ENCODE data around the gene FAM237B.

The FAM237B gene

DNA sequence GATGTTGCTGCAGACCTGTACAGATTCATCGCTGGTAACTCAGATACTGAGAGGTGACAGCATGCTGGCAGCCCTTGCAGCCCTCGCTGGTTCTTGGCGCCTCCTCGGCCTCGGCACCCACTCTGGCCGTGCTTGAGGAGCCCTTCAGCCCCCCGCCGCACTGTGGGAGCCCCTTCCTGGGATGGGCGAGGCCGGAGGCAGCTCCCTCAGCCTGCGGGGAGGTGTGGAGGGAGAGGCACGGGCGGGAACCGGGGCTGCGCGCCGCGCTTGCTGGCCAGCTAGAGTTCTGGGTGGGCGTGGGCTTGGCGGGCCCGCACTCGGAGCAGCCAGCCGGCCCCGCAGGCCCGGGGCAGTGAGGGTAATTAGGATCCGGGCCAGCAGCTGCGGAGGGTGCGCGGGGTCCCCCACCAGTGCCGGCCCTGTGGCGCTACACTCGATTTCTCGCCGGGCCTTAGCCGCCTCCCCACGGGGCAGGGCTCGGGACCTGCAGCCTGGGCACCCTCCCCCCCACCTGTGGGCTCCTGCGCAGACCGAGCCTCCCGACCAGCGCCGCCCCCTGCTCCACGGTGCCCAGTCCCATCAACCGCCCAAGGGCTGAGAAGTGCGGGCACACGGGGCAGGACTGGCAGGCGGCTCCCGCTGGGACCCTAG lies 13.2 kb upstream of the FAM237B start:
- H3K27ac ChIP-seq (ENCODE audit: low read length) = no peak overlapping the region
- H3K4me1 ChIP-seq (ENCODE audit: control insufficient read depth in 1 of 2, insufficient read depth in 2 of 2, low read length in 2 of 2) = no peaks in the 10 kb centered on the region
- H3K27me3 ChIP-seq (ENCODE audit: low read depth, low read length) = no peaks in the 10 kb centered on the region
- H3K36me3 ChIP-seq (ENCODE audit: control insufficient read depth in 1 of 2, insufficient read depth in 2 of 2, low read length in 2 of 2) = no peaks in the 10 kb centered on the region
- no peaks in the 10 kb centered on the region for H3K9me3 ChIP-seq (ENCODE audit: control insufficient read depth in 1 of 2, low read length in 2 of 2)
- no peak overlapping the region for H3K4me3 ChIP-seq (ENCODE audit: low read depth in 1 of 2, low read length in 2 of 2)

DNA sequence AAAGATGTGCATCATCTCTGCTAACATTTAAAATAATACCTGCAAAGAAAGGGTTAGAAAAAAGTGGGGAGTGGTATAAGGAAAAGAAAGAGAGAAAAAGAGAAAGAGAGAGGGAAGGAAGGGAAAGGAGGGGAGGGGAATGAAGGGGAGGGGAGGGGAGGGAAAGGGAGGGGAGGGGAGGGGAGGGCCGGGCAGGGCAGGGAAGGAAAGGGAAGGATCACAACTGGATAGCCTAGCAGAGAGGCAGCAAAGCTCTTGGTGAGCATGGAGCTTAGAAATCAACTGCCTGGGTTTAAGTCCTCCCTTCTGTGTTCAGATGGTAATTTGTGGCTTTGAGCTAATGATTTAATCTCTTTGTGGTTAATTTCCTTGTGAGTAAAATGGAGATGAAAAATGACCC lies 5.4 kb upstream of the FAM237B start:
- H3K27me3 ChIP-seq (ENCODE audit: low read depth, low read length) = peaks cover 9% of the 10 kb centered on the region
- H3K4me3 ChIP-seq (ENCODE audit: low read depth in 1 of 2, low read length in 2 of 2) = no peak overlapping the region
- H3K36me3 ChIP-seq (ENCODE audit: control insufficient read depth in 1 of 2, insufficient read depth in 2 of 2, low read length in 2 of 2) = no peaks in the 10 kb centered on the region
- H3K9me3 ChIP-seq (ENCODE audit: control insufficient read depth in 1 of 2, low read length in 2 of 2) = no peaks in the 10 kb centered on the region
- H3K4me1 ChIP-seq (ENCODE audit: control insufficient read depth in 1 of 2, insufficient read depth in 2 of 2, low read length in 2 of 2) = no peaks in the 10 kb centered on the region
- H3K27ac ChIP-seq (ENCODE audit: low read length) = no peak overlapping the region

DNA sequence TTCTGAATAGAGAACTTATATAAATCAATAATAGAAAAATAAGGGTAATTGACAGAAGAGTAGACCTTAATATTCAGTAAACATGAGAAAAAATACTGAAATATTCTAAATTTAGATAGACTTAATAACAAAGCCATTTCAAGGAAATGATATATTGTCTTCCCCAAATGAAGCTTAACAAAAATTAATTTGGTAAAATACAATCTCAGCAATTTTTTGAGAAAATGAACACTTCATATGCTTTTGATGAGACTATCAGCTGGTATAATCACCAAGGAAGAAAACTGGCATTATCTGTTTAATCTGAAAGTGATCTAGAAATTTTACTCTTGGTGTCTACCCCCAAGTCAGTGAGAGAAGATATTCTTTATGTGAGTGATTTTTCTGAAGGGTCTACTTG lies 1.7 kb upstream of the FAM237B start:
- Histone ChIP-seq H3K4me1 (ENCODE audit: control insufficient read depth in 1 of 2, insufficient read depth in 2 of 2, low read length in 2 of 2) (peaks cover 0 to 9% of the 10 kb centered on the region in 2 donors), H3K27ac (ENCODE audit: low read length) (no peak overlapping the region), H3K9me3 (ENCODE audit: control insufficient read depth in 1 of 2, low read length in 2 of 2) (no peaks in the 10 kb centered on the region), H3K27me3 (ENCODE audit: low read depth, low read length) (peaks cover 13% of the 10 kb centered on the region), H3K36me3 (ENCODE audit: control insufficient read depth in 1 of 2, insufficient read depth in 2 of 2, low read length in 2 of 2) (no peaks in the 10 kb centered on the region), H3K4me3 (ENCODE audit: low read depth in 1 of 2, low read length in 2 of 2) (no peak overlapping the region)

DNA sequence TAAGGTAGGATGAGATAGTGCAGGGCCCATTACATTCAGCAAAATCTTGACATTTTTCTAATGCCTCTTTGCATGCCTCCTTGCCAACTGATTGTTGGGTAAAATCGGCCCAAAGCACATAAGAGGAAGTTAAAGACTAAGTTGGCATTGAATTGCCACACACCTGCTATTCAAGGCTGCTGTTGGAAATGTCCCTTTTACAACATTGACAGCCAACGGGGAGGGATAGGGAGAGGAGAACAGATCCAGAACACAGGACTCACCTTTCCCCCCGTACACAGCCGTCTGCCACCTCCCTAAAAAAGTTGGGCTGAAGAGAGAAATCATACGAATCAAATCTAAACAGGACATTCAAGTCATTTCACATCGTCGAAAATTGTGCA lies 695 bp downstream of the FAM237B start:
- H3K27me3 ChIP-seq (ENCODE audit: low read depth, low read length) = peaks cover 13% of the 10 kb centered on the region
- peak overlapping the region in 1 of 2 donors; percentile 34 for H3K4me3 ChIP-seq (ENCODE audit: low read depth in 1 of 2, low read length in 2 of 2)
- H3K27ac ChIP-seq (ENCODE audit: low read length) = no peak overlapping the region
- no peaks in the 10 kb centered on the region for H3K36me3 ChIP-seq (ENCODE audit: control insufficient read depth in 1 of 2, insufficient read depth in 2 of 2, low read length in 2 of 2)
- H3K4me1 ChIP-seq (ENCODE audit: control insufficient read depth in 1 of 2, insufficient read depth in 2 of 2, low read length in 2 of 2) = peaks cover 0 to 9% of the 10 kb centered on the region in 2 donors
- no peaks in the 10 kb centered on the region for H3K9me3 ChIP-seq (ENCODE audit: control insufficient read depth in 1 of 2, low read length in 2 of 2)

DNA sequence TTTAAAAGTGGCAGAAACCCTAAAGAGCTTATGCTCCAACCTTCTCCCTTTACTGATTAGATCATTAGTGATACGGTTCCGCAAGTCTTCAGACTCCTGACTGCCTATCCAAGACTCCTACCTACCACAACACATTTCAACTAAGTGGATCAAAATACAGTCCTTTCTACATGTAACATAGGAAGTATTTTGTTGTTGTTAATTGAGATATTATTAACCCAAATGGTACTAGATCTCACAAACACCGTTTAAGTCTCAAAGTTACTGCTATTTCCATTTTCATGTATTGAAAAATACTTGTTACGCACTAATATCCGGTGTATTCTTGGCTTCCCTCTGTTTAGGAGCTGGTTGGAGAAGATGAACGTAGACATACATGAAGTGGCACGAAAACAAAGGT lies 1.1 kb downstream of the FAM237B start:
- no peaks in the 10 kb centered on the region for H3K36me3 ChIP-seq (ENCODE audit: control insufficient read depth in 1 of 2, insufficient read depth in 2 of 2, low read length in 2 of 2)
- H3K4me1 ChIP-seq (ENCODE audit: control insufficient read depth in 1 of 2, insufficient read depth in 2 of 2, low read length in 2 of 2) = peaks cover 0 to 9% of the 10 kb centered on the region in 2 donors
- H3K9me3 ChIP-seq (ENCODE audit: control insufficient read depth in 1 of 2, low read length in 2 of 2) = no peaks in the 10 kb centered on the region
- peaks cover 13% of the 10 kb centered on the region for H3K27me3 ChIP-seq (ENCODE audit: low read depth, low read length)
- no peak overlapping the region for H3K27ac ChIP-seq (ENCODE audit: low read length)
- no peak overlapping the region for H3K4me3 ChIP-seq (ENCODE audit: low read depth in 1 of 2, low read length in 2 of 2)

DNA sequence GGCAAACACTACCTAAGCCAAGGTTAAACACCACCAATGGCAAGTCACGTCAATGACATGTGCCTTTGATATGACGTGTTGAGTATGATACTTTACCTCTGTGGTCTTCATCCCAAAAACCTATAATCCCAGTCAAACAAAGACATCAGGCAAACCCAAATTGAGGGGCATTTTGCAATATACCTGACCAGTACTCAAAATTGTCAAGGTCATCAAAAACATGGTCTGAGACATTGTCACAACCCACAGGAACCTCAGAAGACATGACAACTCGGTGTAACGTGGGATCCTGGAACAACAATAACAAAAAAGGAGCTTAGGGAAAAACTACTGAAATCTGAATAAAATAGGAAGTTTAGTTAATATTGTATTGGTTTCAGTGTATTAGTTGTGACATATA lies 7.2 kb downstream of the FAM237B start:
- Histone ChIP-seq H3K4me1 (ENCODE audit: control insufficient read depth in 1 of 2, insufficient read depth in 2 of 2, low read length in 2 of 2) (no peaks in the 10 kb centered on the region), H3K27me3 (ENCODE audit: low read depth, low read length) (no peaks in the 10 kb centered on the region), H3K27ac (ENCODE audit: low read length) (no peak overlapping the region), H3K9me3 (ENCODE audit: control insufficient read depth in 1 of 2, low read length in 2 of 2) (no peaks in the 10 kb centered on the region), H3K36me3 (ENCODE audit: control insufficient read depth in 1 of 2, insufficient read depth in 2 of 2, low read length in 2 of 2) (no peaks in the 10 kb centered on the region), H3K4me3 (ENCODE audit: low read depth in 1 of 2, low read length in 2 of 2) (no peak overlapping the region)

DNA sequence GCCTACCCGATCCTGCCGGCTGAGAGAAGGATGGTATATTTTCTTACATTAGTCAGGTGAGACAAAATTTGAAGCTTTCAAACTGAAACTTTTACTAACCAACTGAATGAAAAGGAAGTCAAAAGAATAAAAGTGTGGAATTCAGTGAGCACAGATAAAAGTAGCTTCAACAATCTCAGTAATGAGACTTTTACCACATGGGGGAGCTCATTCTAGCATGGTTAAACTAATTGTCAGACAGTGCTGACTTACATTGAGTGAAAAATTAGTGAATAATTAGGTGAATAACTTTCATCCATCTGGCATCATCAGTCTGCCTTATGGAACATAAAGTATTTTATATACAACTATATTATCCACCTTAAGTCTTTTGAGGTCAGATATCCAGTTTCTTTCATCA lies 8.4 kb downstream of the FAM237B start:
- no peaks in the 10 kb centered on the region for H3K4me1 ChIP-seq (ENCODE audit: control insufficient read depth in 1 of 2, insufficient read depth in 2 of 2, low read length in 2 of 2)
- no peaks in the 10 kb centered on the region for H3K27me3 ChIP-seq (ENCODE audit: low read depth, low read length)
- H3K9me3 ChIP-seq (ENCODE audit: control insufficient read depth in 1 of 2, low read length in 2 of 2) = no peaks in the 10 kb centered on the region
- no peaks in the 10 kb centered on the region for H3K36me3 ChIP-seq (ENCODE audit: control insufficient read depth in 1 of 2, insufficient read depth in 2 of 2, low read length in 2 of 2)
- no peak overlapping the region for H3K27ac ChIP-seq (ENCODE audit: low read length)
- H3K4me3 ChIP-seq (ENCODE audit: low read depth in 1 of 2, low read length in 2 of 2) = no peak overlapping the region

DNA sequence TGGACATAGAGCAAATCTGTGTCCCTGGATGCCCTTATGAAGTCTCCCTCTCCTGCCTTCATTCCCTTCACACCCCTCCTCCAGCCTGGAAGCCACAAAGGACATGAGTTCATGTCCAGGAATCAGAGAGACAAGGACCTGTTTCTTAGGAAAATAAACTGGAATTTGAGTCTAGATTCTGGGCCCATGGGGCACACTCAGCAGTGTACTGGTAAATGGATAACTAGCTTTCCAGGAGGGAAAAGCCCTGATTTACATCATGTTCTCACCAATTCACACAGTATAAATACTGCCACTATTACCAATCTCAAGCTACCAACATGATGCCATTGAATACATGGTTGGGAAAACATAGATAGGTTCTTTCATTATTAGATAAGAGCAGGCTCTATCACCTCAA lies 9.9 kb downstream of the FAM237B start:
- no peak overlapping the region for H3K4me3 ChIP-seq (ENCODE audit: low read depth in 1 of 2, low read length in 2 of 2)
- H3K4me1 ChIP-seq (ENCODE audit: control insufficient read depth in 1 of 2, insufficient read depth in 2 of 2, low read length in 2 of 2) = no peaks in the 10 kb centered on the region
- no peaks in the 10 kb centered on the region for H3K27me3 ChIP-seq (ENCODE audit: low read depth, low read length)
- no peaks in the 10 kb centered on the region for H3K36me3 ChIP-seq (ENCODE audit: control insufficient read depth in 1 of 2, insufficient read depth in 2 of 2, low read length in 2 of 2)
- no peak overlapping the region for H3K27ac ChIP-seq (ENCODE audit: low read length)
- H3K9me3 ChIP-seq (ENCODE audit: control insufficient read depth in 1 of 2, low read length in 2 of 2) = no peaks in the 10 kb centered on the region

DNA sequence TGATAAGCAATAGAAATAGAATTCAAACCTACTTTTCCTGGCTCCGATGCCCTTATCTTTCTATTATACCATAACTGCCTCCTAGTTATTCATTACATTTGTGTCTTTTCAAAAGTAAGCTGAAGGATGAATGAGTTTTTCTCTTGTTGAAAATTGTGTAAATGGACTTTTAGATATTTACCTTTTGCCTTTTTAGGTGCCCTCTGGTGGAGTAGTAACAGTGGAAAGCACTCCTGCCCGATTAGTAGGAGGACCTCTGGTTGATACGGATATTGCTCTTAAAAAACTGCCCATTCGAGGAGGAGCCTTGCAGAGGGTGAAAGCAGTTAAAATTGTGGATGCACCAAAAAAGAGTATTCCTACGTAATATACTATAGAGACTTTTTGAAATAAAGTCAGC lies 11.2 kb downstream of the FAM237B start:
- Histone ChIP-seq H3K36me3 (ENCODE audit: control insufficient read depth in 1 of 2, insufficient read depth in 2 of 2, low read length in 2 of 2) (no peaks in the 10 kb centered on the region), H3K4me1 (ENCODE audit: control insufficient read depth in 1 of 2, insufficient read depth in 2 of 2, low read length in 2 of 2) (no peaks in the 10 kb centered on the region), H3K27ac (ENCODE audit: low read length) (no peak overlapping the region), H3K9me3 (ENCODE audit: control insufficient read depth in 1 of 2, low read length in 2 of 2) (no peaks in the 10 kb centered on the region), H3K4me3 (ENCODE audit: low read depth in 1 of 2, low read length in 2 of 2) (no peak overlapping the region), H3K27me3 (ENCODE audit: low read depth, low read length) (no peaks in the 10 kb centered on the region)

DNA sequence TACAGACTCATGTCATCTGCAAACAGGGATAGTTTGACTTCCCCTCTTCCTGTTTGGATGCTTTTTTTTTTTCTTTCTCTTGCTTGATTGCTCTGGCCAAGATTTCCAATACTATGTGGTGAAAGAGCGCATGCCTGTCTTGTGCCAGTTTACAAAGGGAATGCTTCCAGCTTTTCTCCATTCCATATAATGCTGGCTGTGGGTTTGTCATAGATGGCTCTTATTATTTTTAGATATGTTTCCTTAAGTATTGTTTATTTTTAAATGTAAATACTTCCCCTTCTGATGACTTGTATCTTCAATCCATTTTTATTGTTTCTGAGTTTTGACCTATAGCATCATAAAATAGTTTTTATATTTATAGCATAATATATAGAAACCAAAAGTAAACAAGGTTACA lies 17.9 kb downstream of the FAM237B start:
- Histone ChIP-seq H3K4me3 (ENCODE audit: low read depth in 1 of 2, low read length in 2 of 2) (no peak overlapping the region), H3K36me3 (ENCODE audit: control insufficient read depth in 1 of 2, insufficient read depth in 2 of 2, low read length in 2 of 2) (no peaks in the 10 kb centered on the region), H3K27ac (ENCODE audit: low read length) (no peak overlapping the region), H3K4me1 (ENCODE audit: control insufficient read depth in 1 of 2, insufficient read depth in 2 of 2, low read length in 2 of 2) (no peaks in the 10 kb centered on the region), H3K9me3 (ENCODE audit: control insufficient read depth in 1 of 2, low read length in 2 of 2) (no peaks in the 10 kb centered on the region), H3K27me3 (ENCODE audit: low read depth, low read length) (no peaks in the 10 kb centered on the region)

DNA sequence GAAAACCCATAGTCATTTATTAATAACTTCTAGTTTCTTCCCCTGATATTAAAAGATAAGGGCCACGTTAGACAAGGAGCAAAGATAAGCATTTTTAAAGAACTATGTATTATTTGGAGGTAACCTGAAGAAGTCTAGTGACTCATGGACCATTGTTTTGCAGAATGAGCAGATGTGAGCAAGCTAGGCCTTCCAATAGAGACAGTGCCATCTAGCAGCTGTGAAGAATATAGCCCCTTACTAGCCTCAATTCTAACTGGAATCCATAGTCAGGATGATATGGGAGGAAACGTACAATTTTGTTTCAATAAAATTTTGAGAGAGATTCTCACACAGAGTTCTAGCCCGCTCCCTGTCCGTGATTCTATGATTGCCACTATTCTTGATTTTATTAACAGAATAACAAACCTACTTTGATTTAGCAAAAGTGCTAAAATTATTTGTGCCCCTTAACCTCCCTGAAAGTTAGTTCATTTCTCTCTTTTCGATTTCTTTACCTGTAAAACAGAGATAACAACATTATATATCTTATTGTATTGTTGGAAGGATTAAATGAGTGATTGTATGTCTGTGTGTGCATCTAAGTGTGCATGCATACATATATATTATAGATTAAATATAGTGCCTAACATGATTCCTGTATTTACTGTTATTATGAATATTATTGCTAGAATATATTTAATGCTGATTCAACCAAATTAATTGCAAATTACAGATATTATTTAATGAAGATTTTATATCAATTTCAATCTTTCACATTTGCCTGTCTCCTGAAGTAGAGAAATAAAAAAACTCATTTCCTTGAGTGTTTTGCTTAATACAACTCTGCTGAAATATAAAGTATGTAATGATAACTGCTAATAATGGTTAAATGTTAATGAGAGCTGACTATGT lies 22.7 kb downstream of the FAM237B start:
- Histone ChIP-seq H3K27ac (ENCODE audit: low read length) (no peak overlapping the region), H3K4me3 (ENCODE audit: low read depth in 1 of 2, low read length in 2 of 2) (no peak overlapping the region), H3K4me1 (ENCODE audit: control insufficient read depth in 1 of 2, insufficient read depth in 2 of 2, low read length in 2 of 2) (no peaks in the 10 kb centered on the region), H3K36me3 (ENCODE audit: control insufficient read depth in 1 of 2, insufficient read depth in 2 of 2, low read length in 2 of 2) (peaks cover 0 to 5% of the 10 kb centered on the region in 2 donors), H3K9me3 (ENCODE audit: control insufficient read depth in 1 of 2, low read length in 2 of 2) (no peaks in the 10 kb centered on the region), H3K27me3 (ENCODE audit: low read depth, low read length) (no peaks in the 10 kb centered on the region)
